ENCODE results near the gene PRPF19. TPM values are rescaled to one million over a fixed set of nuclear protein-coding genes. Genes with fewer than 3 reads are reported as not detected.
"Not testable (repeated sequence)": the region's sequence is repeated elsewhere in the genome, so short reads cannot be mapped to it uniquely, and the experiment has no call there.

The PRPF19 gene
- total RNA-seq, 4 donors from 2014 or later, result 65.0 to 90.2 (median 84.1) TPM

DNA sequence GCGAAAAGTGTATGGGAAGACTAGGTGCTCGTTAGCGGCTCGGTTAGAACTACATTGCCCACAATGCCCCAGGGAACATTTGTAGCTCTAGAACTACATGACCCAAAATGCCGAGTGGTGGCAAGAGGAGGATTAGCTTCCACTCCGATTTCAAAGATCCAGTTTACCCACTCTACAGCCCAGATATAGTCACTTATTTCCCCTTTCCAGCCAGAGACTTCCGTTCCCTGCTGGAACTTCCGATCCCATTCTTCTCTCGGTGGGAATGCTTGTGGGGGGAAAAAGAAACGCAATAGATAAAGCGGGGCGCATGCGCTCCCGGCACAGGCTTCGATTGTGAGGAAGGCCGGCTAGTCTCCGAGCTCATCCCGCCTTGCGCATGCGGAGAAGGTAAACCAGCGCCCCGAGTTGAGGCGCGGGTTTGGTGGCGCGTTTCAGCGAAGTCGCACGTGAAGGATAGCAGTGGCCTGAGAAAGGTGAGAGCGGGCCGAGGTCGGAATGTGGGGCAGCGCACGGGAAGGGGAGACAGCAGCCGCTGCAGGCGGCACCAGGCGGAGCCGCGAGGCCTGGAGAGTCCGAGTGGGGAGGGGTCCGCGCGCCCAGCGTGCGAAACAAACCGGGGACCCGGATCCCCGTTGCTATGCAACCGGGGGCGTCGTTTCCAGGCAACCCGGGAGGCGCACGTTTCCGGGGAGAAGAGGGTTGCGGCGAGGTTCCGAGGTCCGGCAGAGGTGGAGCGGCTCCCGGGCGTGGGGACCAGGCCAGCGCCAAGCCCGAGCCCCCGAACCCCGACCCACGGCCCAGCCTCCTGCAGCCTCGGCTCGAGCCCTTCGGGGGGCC is 7.6 kb upstream of the PRPF19 start, which contains the start of gene TMEM109:
TSS of gene TMEM109 (plus strand) at position 366 of the 840 bp plus-strand sequence. CDS start 5,536 bp downstream, outside the sequence.
- 0% methylated on average over 9 to 20 of the region's 70 CpGs for WGBS, 2 donors
- TF ChIP-seq, protein P1, sequence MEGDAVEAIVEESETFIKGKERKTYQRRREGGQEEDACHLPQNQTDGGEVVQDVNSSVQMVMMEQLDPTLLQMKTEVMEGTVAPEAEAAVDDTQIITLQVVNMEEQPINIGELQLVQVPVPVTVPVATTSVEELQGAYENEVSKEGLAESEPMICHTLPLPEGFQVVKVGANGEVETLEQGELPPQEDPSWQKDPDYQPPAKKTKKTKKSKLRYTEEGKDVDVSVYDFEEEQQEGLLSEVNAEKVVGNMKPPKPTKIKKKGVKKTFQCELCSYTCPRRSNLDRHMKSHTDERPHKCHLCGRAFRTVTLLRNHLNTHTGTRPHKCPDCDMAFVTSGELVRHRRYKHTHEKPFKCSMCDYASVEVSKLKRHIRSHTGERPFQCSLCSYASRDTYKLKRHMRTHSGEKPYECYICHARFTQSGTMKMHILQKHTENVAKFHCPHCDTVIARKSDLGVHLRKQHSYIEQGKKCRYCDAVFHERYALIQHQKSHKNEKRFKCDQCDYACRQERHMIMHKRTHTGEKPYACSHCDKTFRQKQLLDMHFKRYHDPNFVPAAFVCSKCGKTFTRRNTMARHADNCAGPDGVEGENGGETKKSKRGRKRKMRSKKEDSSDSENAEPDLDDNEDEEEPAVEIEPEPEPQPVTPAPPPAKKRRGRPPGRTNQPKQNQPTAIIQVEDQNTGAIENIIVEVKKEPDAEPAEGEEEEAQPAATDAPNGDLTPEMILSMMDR (IDR thresholded peaks at IDR 0.05), result peak in 1 of 6 experiments; percentile 29
- TF ChIP-seq POLR2A (IDR thresholded peaks at IDR 0.05), result peak in 3 of 4 donors; percentile 49 to 74 (median 55)
- Histone ChIP-seq H3K36me3 (no peaks in the 10 kb centered on the region), H3K27me3 (no peaks in the 10 kb centered on the region), H3K4me1 (peaks cover 37 to 65% (median 42%) of the 10 kb centered on the region in 3 donors), H3K27ac (peak within 1 kb of the TSS; percentile 90 to 96 (median 94)), H3K4me3 (peak within 1 kb of the TSS; percentile 64 to 87 (median 74)), H3K9me3 (no peaks in the 10 kb centered on the region)
- DNase-seq, result no peak
- intact Hi-C loops (cut with DNase I), result no loop called here

DNA sequence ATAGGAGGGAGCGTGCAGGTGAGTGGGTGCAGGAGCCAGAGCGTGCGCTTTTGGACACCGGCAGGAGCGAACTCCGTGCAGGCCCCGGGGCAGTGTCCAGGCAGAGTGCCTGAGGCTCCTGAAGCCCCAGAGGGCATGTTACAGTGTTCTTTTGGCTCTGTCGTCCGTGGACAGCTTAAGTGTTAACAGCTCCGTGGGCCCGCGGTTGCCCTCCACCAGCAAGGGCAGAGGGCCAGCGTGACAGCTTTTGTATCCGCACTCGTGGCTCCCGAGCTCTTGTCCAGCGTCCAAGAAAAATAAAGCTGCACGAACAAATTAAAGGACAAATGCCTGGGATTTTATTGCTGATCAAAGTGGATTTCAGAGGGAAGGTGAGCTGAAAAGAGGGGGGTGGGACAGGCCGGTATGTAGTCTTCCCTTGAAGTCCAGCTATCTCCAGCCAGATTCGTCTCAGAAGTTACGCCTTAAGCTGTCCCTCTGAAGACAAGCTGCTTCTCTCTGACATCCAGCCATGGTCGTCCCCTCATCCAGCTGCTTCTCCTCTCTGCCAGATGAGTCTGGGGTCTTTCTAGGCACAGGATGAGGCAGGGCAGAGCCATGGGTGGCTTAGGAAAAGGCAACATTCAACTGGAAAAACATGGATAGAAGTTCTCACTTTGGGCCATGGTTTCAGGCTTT is 6.6 kb upstream of the PRPF19 start:
- Histone ChIP-seq H3K27ac (peak overlapping the region; percentile 90 to 96 (median 94)), H3K4me3 (peak overlapping the region in 3 of 4 donors; percentile 64 to 87 (median 77)), H3K9me3 (no peaks in the 10 kb centered on the region), H3K27me3 (no peaks in the 10 kb centered on the region), H3K36me3 (no peaks in the 10 kb centered on the region), H3K4me1 (peaks cover 27 to 55% (median 33%) of the 10 kb centered on the region in 3 donors)
- intact Hi-C loops (cut with DNase I), result no loop called here
- WGBS, 2 donors, result 74 to 81% methylated on average over 9 to 22 of the region's 22 CpGs
- no peak for DNase-seq
- TF ChIP-seq POLR2A (IDR thresholded peaks at IDR 0.05), result no peak

DNA sequence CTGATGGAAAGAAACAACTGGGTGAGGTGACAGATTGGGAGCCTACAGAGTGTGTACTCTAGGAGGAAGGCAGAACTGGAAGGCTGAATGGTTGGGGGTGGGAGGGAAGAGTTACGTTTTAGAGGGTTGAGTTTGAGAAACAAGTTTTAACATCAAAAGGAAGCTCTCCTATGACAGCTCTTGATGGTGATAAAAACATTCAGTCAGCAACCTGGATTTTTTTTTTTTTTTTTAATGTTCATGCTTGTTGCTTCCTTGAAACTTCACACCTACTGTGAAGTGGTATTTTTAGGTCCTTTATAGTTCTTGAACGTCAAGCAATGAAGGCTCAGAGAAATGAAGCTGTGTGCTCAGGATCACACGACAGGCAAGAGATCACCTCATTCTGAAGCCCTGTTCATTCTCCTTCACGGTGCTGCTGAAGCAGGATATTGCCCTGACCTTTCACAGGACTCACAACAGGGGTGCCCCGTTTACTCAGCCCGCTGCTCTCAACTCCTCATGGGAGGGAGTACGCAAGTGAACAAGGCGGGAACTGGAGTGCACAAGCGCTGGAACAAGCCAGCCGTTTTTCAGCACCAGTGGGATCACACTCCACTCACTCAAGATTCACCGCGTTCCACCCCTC is 6.0 kb upstream of the PRPF19 start:
- no peak for DNase-seq
- Histone ChIP-seq H3K36me3 (no peaks in the 10 kb centered on the region), H3K9me3 (no peaks in the 10 kb centered on the region), H3K4me3 (no peak overlapping the region), H3K27ac (peak overlapping the region in 2 of 4 donors; percentile 96), H3K4me1 (peaks cover 23 to 49% (median 28%) of the 10 kb centered on the region in 3 donors), H3K27me3 (no peaks in the 10 kb centered on the region)
- WGBS, 2 donors, result 72 to 86% methylated on average over 9 to 10 of the region's 12 CpGs
- intact Hi-C loops (cut with DNase I), result no loop called here
- TF ChIP-seq, protein P1 (IDR thresholded peaks at IDR 0.05), result no peak
- no peak for TF ChIP-seq POLR2A (IDR thresholded peaks at IDR 0.05)

DNA sequence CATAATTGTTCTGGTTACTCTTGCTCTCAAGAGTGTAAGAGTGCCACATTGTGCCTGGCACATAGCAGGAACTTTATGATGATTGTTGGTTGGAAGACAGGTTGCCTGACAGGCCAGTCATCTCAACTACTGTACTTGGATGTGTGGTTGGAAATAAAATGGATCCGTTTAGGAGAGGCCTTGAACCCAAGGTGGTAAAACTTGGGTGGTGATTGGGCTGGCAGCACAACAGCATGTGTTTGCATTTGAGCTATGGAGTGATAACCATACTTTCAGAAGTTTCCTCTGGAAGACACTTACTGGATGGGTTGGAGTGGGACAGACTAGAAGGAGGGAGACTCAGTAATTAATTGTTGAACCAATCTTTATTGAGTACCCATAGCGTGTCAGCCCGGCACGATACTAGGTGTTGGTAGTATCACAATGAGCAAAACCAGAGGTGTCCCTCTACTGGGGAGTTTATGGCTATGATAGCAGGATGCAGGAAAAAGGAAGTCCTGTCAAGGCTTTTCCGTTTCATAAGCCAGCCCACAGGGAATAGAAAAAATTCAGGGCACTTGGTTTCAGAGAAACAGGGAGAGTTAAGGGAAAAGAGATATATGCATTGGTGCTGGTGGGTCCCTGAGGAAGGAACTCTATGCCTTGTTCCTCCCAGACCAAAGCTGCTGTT is 4.5 kb upstream of the PRPF19 start:
- 58 to 71% methylated on average over 5 of the region's 5 CpGs for WGBS, 2 donors
- Histone ChIP-seq H3K27ac (peak overlapping the region in 1 of 4 donors; percentile 25), H3K4me1 (peaks cover 12 to 41% (median 17%) of the 10 kb centered on the region in 3 donors), H3K9me3 (no peaks in the 10 kb centered on the region), H3K27me3 (no peaks in the 10 kb centered on the region), H3K36me3 (no peaks in the 10 kb centered on the region), H3K4me3 (no peak overlapping the region)
- TF ChIP-seq, protein P1 (IDR thresholded peaks at IDR 0.05), result peak in 1 of 6 experiments; percentile 6
- TF ChIP-seq POLR2A (IDR thresholded peaks at IDR 0.05), result no peak
- no peak for DNase-seq
- intact Hi-C loops (cut with DNase I), result no loop called here

DNA sequence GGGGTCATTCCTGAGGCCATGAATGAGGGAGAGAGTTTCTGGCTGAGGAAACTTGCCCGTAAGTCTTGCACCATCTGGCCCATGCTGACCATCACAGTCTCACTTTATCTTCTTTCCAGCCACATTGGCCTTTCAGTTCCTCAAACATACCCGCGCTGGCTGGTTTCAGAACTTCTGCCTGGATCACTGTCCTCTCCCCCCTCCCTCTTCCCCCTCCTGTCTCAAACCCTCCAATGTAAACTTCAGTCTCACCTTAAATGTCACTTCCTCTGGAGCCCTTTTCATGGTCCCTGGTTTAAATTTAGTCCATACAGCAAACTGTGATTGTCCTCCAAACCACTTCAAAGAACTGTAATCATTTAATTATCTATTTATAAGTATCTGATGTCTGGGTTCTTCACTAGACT is 3.9 kb upstream of the PRPF19 start:
- Histone ChIP-seq H3K27me3 (no peaks in the 10 kb centered on the region), H3K9me3 (no peaks in the 10 kb centered on the region), H3K27ac (peak overlapping the region in 1 of 4 donors; percentile 29), H3K4me1 (peaks cover 13 to 41% (median 14%) of the 10 kb centered on the region in 3 donors), H3K4me3 (no peak overlapping the region), H3K36me3 (no peaks in the 10 kb centered on the region)
- intact Hi-C loops (cut with DNase I), result no loop called here
- TF ChIP-seq POLR2A (IDR thresholded peaks at IDR 0.05), result no peak
- TF ChIP-seq, protein P1 (IDR thresholded peaks at IDR 0.05), result no peak
- no peak for DNase-seq
- 58 to 65% methylated on average over 3 of the region's 3 CpGs for WGBS, 2 donors

DNA sequence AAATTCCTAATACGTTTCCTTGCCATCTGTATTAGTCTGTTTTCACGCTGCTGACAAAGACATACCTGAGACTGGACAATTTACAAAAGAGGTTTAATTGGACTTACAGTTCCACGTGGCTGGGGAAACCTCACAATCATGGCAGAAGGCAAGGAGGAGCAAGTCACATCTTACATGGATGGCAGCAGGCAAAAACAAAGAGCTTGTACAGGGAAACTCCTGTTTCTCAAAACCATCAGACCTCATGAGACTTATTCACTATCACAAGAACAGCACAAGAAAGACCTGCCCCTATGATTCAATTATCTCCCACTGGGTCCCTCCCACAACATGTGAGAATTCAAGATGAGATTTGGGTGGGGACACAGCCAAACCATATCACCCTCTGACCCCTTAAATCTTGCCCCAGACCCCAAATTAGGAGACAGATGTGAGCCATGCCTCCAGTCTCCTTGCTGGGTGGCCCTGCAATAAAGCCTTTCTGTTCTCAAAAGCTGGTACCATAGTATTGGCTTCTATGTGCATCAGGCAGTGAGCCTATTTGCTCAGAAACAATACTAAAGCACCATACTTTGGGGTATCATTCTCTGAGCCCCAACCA is 3.4 kb upstream of the PRPF19 start:
- peak overlapping the region in 1 of 4 donors; percentile 29 for H3K27ac ChIP-seq
- 63 to 75% methylated on average over 3 of the region's 3 CpGs for WGBS, 2 donors
- H3K27me3 ChIP-seq; H3K9me3 ChIP-seq; H3K4me3 ChIP-seq; H3K36me3 ChIP-seq; intact Hi-C loops (cut with DNase I); DNase-seq: not testable (repeated sequence)
- peaks cover 18 to 41% (median 18%) of the 10 kb centered on the region in 3 donors for H3K4me1 ChIP-seq
